Dermis microvascular lymphatic vessel endothelial cell (primary cell): ENCODE data around the gene FAM83E. TPM values are rescaled to one million over a fixed set of nuclear protein-coding genes. Genes with fewer than 3 reads are reported as not detected.

Experiments used
- DNase-seq, 2 donors: peaks; one replicate each; pipeline versions ENCODE4 v3.0.0 to v3.0.0-alpha.2; 2010; ENCODE audit warnings: low read depth in 2 of 2
- total RNA-seq: library from RNA; depleted of rRNA; stranded (reverse); fragments of >200 nt; gene quantifications from 2 replicates; pipeline ENCODE4 v1.2.1, GENCODE V29; 2014

The FAM83E gene
- total RNA-seq, 1 donor from 2014 or later: 0.26 TPM

GRCh38 chr19:48613024-48613851, 1.6 kb downstream of the FAM83E start:
- DNase-seq: no peak

- no peak for DNase-seq
Measured at GRCh38 chr19:48611872-48612271, 3.0 kb downstream of the FAM83E start.

DNA sequence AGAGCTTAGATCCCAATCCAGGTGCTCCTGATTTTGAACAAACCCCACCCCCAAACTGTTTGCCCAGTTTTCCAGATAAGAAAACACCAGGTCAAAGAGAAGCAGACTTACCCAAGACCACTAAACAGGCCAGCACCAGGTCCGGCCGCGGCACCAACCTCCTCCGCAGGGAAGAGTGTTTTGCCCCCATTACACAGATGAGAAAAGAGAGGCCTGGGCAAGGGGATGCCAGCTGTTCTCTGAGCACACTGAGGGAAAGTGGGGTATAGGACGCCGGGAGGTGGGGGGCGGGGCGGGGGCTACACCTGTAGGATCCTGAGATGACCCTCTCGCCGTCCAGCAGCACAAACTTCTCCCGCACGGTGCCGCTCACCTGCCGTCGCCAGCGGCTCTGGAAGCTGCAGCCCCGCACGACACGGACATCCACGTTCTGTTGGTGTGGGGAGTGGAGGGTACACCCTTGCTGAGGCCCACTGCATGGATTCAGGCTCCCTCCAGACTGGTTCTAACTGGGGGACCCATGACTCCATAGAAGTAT, 5.2 kb downstream of the FAM83E start:
- DNase-seq: no peak

- peak in 1 of 2 donors; percentile 42 for DNase-seq
Measured at GRCh38 chr19:48608798-48609263, 6.0 kb downstream of the FAM83E start.

DNA sequence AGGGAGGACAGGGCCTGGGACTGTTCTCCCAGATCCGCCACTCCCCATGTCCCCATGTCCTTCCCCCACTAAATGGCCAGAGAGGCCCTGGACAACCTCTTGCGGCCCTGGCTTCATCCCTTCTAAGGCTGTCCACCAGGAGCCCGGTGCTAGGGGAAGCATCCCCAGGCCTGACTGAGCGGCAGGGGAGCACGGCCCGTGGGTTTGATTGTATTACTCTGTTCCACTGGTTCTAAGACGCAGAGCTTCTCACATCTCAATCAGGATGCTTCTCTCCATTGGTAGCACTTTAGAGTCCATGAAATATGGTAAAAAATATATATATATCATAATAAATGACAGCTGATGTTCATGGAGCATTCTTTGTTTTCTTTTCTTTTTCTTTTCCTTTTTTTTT, 7.5 kb downstream of the FAM83E start:
- no peak for DNase-seq

GRCh38 chr19:48606463-48607358, 8.2 kb downstream of the FAM83E start, which contains the start of gene SPACA4:
Gene SPACA4, plus strand, starts transcription at chr19:48606742. Its CDS starts 237 bp downstream, at chr19:48606979.
- DNase-seq: no peak

- no peak for DNase-seq
Measured at GRCh38 chr19:48603850-48604249, 11.0 kb downstream of the FAM83E start.

DNA sequence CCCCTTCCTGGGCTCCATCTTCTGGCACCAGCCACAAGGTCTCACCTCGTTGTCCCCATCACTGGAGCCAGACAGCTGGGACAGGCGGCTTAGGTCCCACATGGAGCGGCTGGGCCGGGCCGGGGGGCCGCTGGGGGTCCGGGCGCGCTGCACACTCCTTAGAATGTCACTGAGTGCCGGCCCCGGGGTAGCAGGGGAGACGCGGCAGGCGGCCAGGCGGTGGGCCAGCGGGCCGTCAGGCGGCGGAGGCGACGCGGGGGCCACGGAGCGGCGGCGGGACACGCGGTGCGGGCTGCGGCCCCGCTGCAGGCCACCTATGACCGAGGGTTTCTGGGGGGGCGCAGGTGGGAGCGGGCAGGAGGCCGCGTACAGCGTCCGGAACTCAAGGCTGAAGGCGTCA, 11.4 kb downstream of the FAM83E start:
- no peak for DNase-seq

DNA sequence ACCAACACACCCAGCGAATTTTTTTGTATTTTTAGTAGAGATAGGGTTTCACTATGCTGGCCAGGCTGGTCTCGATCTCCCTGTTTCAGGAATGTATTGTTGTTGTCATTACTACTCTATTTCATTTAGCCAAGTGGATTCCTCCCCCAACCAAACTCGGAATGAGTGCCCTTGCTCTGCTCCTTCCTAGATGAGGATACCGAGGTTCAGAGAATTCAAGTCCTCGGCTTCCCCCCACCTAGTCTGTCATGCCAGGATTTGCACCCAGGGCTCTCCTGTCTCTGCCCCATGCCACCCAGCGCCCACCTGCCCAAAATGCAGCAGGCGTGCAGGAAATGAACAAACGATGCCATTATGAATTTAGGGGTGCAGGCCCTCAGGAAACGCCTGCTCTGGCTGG, 11.9 kb downstream of the FAM83E start:
- DNase-seq: no peak

DNA sequence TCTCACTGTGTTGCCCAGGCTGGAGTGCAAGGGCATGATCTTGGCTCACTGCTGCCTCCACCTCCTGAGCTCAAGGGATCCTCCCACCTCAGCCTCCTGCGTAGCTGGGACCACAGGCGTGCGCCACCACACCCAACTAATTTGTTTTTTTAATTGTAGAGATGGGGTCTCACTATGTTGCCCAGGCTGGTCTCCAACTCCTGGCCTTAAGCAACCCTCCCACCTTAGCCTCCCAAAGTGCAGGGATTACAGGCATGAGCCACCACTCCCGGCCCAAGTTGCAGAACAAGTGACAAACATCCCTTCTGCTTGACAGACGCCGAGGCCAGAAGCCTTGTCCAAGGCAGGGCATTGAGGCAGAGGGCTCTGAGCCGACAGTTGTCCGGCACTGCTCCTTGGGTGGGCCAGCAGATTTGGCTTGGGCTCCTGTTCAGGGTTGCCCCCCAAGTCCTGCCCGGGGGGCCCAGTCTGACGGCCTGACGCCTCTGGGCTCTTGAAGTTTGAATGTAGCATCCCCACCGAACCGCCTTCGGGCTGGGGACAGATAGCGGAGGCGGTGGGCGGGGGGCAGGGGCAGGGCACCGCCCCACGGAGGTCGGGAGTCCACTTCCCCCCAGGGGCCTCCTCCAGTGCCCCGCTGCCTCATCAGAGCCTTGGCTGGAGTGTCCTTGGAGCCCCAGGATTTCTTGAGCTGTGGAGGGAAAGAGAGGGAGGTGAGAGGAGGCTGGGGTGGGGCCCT, 14.0 kb downstream of the FAM83E start:
- DNase-seq: no peak

DNA sequence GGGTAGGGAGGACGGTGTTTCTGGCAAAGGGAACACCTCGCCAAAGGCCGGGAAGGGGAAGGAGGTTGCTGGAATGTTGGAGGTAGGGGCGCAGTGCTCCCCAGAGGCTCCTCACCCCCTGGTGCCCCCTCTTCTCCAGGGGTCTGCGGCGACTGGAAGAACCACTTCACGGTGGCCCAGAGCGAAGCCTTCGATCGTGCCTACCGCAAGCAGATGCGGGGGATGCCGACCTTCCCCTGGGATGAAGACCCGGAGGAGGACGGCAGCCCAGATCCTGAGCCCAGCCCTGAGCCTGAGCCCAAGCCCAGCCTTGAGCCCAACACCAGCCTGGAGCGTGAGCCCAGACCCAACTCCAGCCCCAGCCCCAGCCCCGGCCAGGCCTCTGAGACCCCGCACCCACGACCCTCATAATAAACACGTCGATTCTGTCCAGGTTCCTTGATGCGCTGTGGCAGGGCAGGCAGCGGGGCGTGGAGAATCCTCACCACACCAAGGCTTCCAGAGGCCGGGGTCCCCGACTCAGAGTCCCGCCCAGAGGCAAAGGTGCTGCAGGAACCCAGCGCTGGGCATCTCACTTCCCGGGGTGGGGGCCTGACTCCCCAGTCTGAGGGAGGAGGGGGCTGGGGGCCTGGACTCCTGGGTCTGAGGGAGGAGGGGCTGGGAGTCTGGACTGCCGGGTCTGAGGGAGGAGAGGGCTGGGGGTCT, 15.7 kb downstream of the FAM83E start:
- DNase-seq: no peak

GRCh38 chr19:48596679-48597465, 18.0 kb downstream of the FAM83E start:
- peak in 1 of 2 donors; percentile 36 for DNase-seq

DNA sequence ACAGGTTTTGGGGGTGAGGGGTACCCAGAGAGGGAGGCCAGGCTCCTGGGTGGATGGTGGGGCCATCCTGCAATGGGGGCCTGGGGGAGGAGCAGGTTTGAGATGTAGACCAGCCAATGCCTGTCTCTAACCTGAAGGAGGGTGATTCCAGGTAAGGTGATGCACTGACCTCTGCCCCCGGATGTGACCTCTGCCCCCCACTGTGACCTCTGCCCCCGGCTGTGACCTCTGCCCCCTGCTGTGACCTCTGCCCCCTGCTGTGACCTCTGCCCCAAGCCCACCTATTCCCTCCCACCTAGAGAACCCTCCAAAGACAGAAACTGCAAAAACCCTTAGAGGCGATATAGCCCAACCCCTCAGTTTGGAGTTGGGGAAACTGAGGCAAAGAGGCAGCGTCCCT, 18.6 kb downstream of the FAM83E start:
- no peak for DNase-seq

GRCh38 chr19:48595833-48596232, 19.0 kb downstream of the FAM83E start:
- no peak for DNase-seq

GRCh38 chr19:48595171-48595570, 19.7 kb downstream of the FAM83E start:
- DNase-seq: no peak

DNA sequence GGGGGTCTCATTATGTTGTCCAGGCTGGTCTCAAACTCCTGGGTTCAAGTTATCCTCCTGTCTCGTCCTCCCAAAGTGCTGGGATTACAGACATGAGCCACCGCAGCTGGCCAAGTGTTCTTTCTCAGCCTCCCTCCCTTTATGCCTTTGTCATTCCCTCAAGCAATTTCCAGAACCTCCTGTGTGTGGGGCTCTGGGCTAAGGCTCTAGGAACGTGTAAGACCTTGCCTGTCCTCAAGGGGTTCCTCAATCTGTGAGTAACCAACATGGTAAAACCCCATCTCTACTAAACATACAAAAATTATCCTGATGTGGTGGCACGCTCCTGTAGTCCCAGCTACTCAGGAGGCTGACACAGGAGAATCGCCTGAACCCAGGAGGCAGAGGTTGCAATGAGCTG, 23.9 kb downstream of the FAM83E start:
- DNase-seq: no peak

DNA sequence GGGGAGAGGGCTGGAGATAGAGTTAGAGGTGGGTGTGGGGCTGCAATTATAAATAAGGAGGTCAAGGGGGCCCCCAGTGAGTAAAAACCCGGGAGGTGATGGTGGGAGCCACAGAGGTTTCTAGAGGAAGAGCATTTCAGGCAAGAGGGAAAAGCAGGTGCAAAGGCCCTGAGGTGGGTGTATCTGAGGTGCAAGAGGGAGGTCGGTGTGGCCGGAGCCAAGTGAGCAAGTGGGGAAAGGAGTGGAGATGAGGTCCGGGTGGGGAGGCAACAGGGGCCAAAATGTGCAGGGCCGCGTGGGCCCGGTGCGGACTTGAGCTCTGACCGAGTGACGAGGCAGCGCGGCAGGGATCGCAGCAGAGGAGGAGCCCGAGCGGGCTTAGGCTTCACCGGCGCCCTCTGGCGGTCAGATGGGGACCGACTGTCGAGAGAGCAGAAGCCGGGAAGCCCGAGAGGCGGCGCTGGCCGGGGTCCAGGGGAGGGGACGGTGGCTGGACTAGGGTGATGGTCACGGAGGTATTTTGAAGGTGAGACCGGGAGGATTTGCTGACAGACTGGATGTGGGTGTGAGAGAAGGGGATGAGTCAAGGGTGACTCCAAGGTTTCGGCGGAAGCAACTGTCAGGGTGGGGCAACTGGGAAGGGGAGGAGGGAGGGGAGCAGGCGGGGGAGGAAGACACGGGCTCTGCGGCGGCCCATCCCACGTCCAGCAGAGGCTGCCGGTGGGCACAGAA, 26.0 kb downstream of the FAM83E start:
- peak; percentile 59 to 81 for DNase-seq

GRCh38 chr19:48587387-48587786, 27.5 kb downstream of the FAM83E start:
- no peak for DNase-seq

DNA sequence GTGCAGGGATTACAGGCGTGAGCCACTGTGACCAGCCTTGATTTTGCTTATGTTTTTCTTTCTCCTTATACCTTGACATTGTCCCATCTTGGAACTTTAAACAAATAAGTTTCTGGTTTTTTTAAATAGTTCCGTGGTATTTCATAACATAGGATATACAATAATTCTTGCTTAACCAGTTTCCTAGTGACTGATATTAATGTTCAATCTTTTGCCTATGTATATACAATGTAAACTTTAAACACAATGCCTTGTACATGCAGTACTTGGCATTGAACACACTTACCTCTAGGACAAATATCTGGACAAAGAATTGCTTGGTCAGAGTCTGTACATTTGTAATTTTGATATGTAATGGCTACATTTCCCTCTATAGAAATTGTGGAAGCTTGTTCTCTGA, 32.7 kb downstream of the FAM83E start:
- no peak for DNase-seq
